Nephron (organoid): ENCODE data around the gene OTUB1.
A peak's percentile ranks its signal among the peaks of the same experiment; 100 is the strongest.

Experiments used
- H3K27ac Mint-ChIP-seq, 3 experiments: 2 replicates each; pipeline ENCODE4 v1.8.0; 2020; ENCODE audit warnings: mixed read lengths in 3 of 3, mild to moderate bottlenecking in 2 of 3, moderate library complexity in 1 of 3
- H3K27me3 Mint-ChIP-seq: 2 replicates; pipeline ENCODE4 v1.8.0; 2021; ENCODE audit warnings: low read depth, mild to moderate bottlenecking, moderate library complexity, mixed read lengths
- H3K36me3 Mint-ChIP-seq: 2 replicates; pipeline ENCODE4 v1.8.0; 2020; ENCODE audit warnings: low read depth, mixed read lengths
- H3K4me1 Mint-ChIP-seq: 2 replicates; pipeline ENCODE4 v1.8.0; 2020; ENCODE audit warnings: mixed read lengths
- H3K4me3 Mint-ChIP-seq, 3 experiments: 2 replicates each; pipeline ENCODE4 v1.8.0; 2020; ENCODE audit warnings: mild to moderate bottlenecking in 3 of 3, mixed read lengths in 3 of 3, moderate library complexity in 2 of 3
- H3K9me3 Mint-ChIP-seq: 2 replicates; pipeline ENCODE4 v1.8.0; 2020; ENCODE audit warnings: mixed read lengths
- CTCF ChIP-seq, 3 experiments: fragments of 200-600 bp; sonication (generic); IDR thresholded peaks; one replicate each; pipeline ENCODE4 v1.5.0; 2021; ENCODE audit warnings: antibody characterized with exemption in 3 of 3; ENCODE audit not compliant: unreplicated experiment in 3 of 3

Gene OTUB1

GRCh38 chr11:64007160-64007628 lies 21.0 kb downstream of the OTUB1 start:
- H3K4me3 Mint-ChIP-seq, result peak overlapping the region; percentile 67 to 77 (median 72)
- no peaks in the 10 kb centered on the region for H3K36me3 Mint-ChIP-seq

GRCh38 chr11:64007629-64008282 lies 21.5 kb downstream of the OTUB1 start:
- TF ChIP-seq CTCF (IDR thresholded peaks at IDR 0.05; ENCODE audit: unreplicated experiment in 3 of 3), result peak; percentile 40 to 46 (median 40)
- Mint-ChIP-seq H3K36me3 (no peaks in the 10 kb centered on the region), H3K4me1 (peaks cover 42% of the 10 kb centered on the region), H3K4me3 (peak overlapping the region; percentile 5 to 77 (median 66)), H3K27ac (peak overlapping the region in 2 of 3 experiments; percentile 44 to 72), H3K9me3 (no peaks in the 10 kb centered on the region), H3K27me3 (peaks cover 45% of the 10 kb centered on the region)

More at GRCh38 chr11:64007160-64007628, 21.0 kb downstream of the OTUB1 start:
- TF ChIP-seq CTCF (IDR thresholded peaks at IDR 0.05; ENCODE audit: unreplicated experiment in 3 of 3), result no peak
- Mint-ChIP-seq H3K9me3 (no peaks in the 10 kb centered on the region), H3K27me3 (peaks cover 45% of the 10 kb centered on the region), H3K27ac (peak overlapping the region in 1 of 3 experiments; percentile 33), H3K4me1 (peaks cover 45% of the 10 kb centered on the region)

- no peaks in the 10 kb centered on the region for H3K36me3 Mint-ChIP-seq
- peaks cover 41% of the 10 kb centered on the region for H3K27me3 Mint-ChIP-seq
- peak overlapping the region in 1 of 3 experiments; percentile 77 for H3K4me3 Mint-ChIP-seq
- no peak for TF ChIP-seq CTCF (IDR thresholded peaks at IDR 0.05; ENCODE audit: unreplicated experiment in 3 of 3)
- H3K4me1 Mint-ChIP-seq, result peaks cover 36% of the 10 kb centered on the region
- H3K9me3 Mint-ChIP-seq, result no peaks in the 10 kb centered on the region
- H3K27ac Mint-ChIP-seq, result peak overlapping the region in 2 of 3 experiments; percentile 44 to 72
These were observed 22.2 kb downstream of the OTUB1 start for GRCh38 chr11:64008283-64008913.

GRCh38 chr11:64008914-64009633 lies 22.8 kb downstream of the OTUB1 start:
- Mint-ChIP-seq H3K4me3 (no peak overlapping the region), H3K9me3 (no peaks in the 10 kb centered on the region), H3K27me3 (peaks cover 39% of the 10 kb centered on the region), H3K27ac (peak overlapping the region in 1 of 3 experiments; percentile 31), H3K4me1 (peaks cover 29% of the 10 kb centered on the region), H3K36me3 (no peaks in the 10 kb centered on the region)
- no peak for TF ChIP-seq CTCF (IDR thresholded peaks at IDR 0.05; ENCODE audit: unreplicated experiment in 3 of 3)

- H3K27ac Mint-ChIP-seq, result no peak overlapping the region
- no peak for TF ChIP-seq CTCF (IDR thresholded peaks at IDR 0.05; ENCODE audit: unreplicated experiment in 3 of 3)
- H3K4me1 Mint-ChIP-seq, result peaks cover 26% of the 10 kb centered on the region
- H3K36me3 Mint-ChIP-seq, result no peaks in the 10 kb centered on the region
- H3K27me3 Mint-ChIP-seq, result peaks cover 41% of the 10 kb centered on the region
- no peak overlapping the region for H3K4me3 Mint-ChIP-seq
- H3K9me3 Mint-ChIP-seq, result no peaks in the 10 kb centered on the region
These were observed 23.5 kb downstream of the OTUB1 start for GRCh38 chr11:64009710-64010109.
